DOHH2 (cell line): ENCODE measurements around the gene KNG1.
"Not testable (repeated sequence)": the region's sequence is repeated elsewhere in the genome, so short reads cannot be mapped to it uniquely, and the experiment has no call there.

ENCODE experiments used
- H3F3A ChIP-seq: fragments of 200-600 bp; sonication (generic), shearing (Covaris generic); 2 replicates; pipeline ENCODE4 v1.6.0; 2016; ENCODE audit warnings: antibody characterized with exemption, mild to moderate bottlenecking; ENCODE audit not compliant: control insufficient read depth, insufficient read depth
- H3K27ac ChIP-seq: fragments of 200-600 bp; sonication (generic); 2 replicates; pipeline ENCODE4 v1.5.1; 2014; ENCODE audit warnings: low read depth, mild to moderate bottlenecking, low read length, moderate library complexity
- H3K27me3 ChIP-seq: fragments of 200-600 bp; sonication (generic); 2 replicates; pipeline ENCODE4 v1.6.1; 2014; ENCODE audit warnings: mild to moderate bottlenecking, low read length, mixed read lengths; ENCODE audit not compliant: control insufficient read depth
- H3K36me3 ChIP-seq: fragments of 200-600 bp; sonication (generic); 2 replicates; pipeline ENCODE4 v1.6.1; 2014; ENCODE audit warnings: mild to moderate bottlenecking, low read length, moderate library complexity, mixed read lengths; ENCODE audit not compliant: control insufficient read depth
- H3K4me1 ChIP-seq: fragments of 200-600 bp; sonication (generic); 2 replicates; pipeline ENCODE4 v1.6.1; 2014; ENCODE audit warnings: mild to moderate bottlenecking, low read length, mixed read lengths; ENCODE audit not compliant: control insufficient read depth
- H3K4me2 ChIP-seq: fragments of 200-600 bp; sonication (generic); 2 replicates; pipeline ENCODE4 v1.6.0; 2014; ENCODE audit warnings: mild to moderate bottlenecking, low read length, moderate library complexity
- H3K4me3 ChIP-seq: fragments of 200-600 bp; sonication (generic); 2 replicates; pipeline ENCODE4 v1.5.1; 2014; ENCODE audit warnings: mild to moderate bottlenecking, low read length, mixed read lengths
- H3K79me2 ChIP-seq: fragments of 200-600 bp; sonication (generic); 2 replicates; pipeline ENCODE4 v1.6.1; 2014; ENCODE audit warnings: mild to moderate bottlenecking, low read length, mixed read lengths; ENCODE audit not compliant: control insufficient read depth
- H3K9me2 ChIP-seq: fragments of 200-600 bp; sonication (generic); replicated peaks from 2 replicates; pipeline ENCODE4 v1.6.1; 2014; ENCODE audit warnings: mild to moderate bottlenecking, low read length, mixed read lengths; ENCODE audit not compliant: control insufficient read depth
- H3K9me3 ChIP-seq: fragments of 200-600 bp; sonication (generic); 2 replicates; pipeline ENCODE4 v1.6.1; 2014; ENCODE audit warnings: antibody characterized with exemption, low read length, mixed read lengths; ENCODE audit not compliant: control insufficient read depth, insufficient read depth
- H4K20me1 ChIP-seq: fragments of 200-600 bp; sonication (generic); 2 replicates; pipeline ENCODE4 v1.6.0; 2014; ENCODE audit warnings: low read depth, mild to moderate bottlenecking, antibody characterized with exemption, low read length, moderate library complexity; ENCODE audit not compliant: control insufficient read depth, insufficient read depth
- EZH2phosphoT487 ChIP-seq: fragments of 200-600 bp; sonication (generic); IDR thresholded peaks from 2 replicates; pipeline ENCODE4 v1.6.1; 2017; ENCODE audit warnings: borderline replicate concordance, mild to moderate bottlenecking, antibody characterized with exemption, low read length, moderate library complexity, mixed read lengths
- TF ChIP-seq, protein P1 (sequence below): fragments of 200-600 bp; sonication (generic); IDR thresholded peaks from one replicate; pipeline ENCODE4 v1.5.1; 2014; ENCODE audit warnings: antibody characterized with exemption, mild to moderate bottlenecking, low read depth, low read length; ENCODE audit not compliant: poor library complexity, severe bottlenecking

KNG1 gene

GRCh38 chr3:186700267-186700666 is 16.9 kb upstream of the KNG1 start:
- H3K27ac ChIP-seq, result no peak overlapping the region
- H3K4me2 ChIP-seq, result no peak overlapping the region
- no peaks in the 10 kb centered on the region for H3K4me1 ChIP-seq
- H3K9me2 ChIP-seq, result no peaks in the 10 kb centered on the region
- H3K4me3 ChIP-seq, result no peak overlapping the region
- H3K27me3 ChIP-seq, result peaks cover 2% of the 10 kb centered on the region; the same call in 1 of the 2 replicates
- no peaks in the 10 kb centered on the region for H3F3A ChIP-seq
- H3K36me3 ChIP-seq, result no peaks in the 10 kb centered on the region
- no peaks in the 10 kb centered on the region for H4K20me1 ChIP-seq
- TF ChIP-seq, protein P1, sequence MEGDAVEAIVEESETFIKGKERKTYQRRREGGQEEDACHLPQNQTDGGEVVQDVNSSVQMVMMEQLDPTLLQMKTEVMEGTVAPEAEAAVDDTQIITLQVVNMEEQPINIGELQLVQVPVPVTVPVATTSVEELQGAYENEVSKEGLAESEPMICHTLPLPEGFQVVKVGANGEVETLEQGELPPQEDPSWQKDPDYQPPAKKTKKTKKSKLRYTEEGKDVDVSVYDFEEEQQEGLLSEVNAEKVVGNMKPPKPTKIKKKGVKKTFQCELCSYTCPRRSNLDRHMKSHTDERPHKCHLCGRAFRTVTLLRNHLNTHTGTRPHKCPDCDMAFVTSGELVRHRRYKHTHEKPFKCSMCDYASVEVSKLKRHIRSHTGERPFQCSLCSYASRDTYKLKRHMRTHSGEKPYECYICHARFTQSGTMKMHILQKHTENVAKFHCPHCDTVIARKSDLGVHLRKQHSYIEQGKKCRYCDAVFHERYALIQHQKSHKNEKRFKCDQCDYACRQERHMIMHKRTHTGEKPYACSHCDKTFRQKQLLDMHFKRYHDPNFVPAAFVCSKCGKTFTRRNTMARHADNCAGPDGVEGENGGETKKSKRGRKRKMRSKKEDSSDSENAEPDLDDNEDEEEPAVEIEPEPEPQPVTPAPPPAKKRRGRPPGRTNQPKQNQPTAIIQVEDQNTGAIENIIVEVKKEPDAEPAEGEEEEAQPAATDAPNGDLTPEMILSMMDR, result no peak
- no peak for TF ChIP-seq EZH2phosphoT487
- no peaks in the 10 kb centered on the region for H3K79me2 ChIP-seq
- H3K9me3 ChIP-seq, result no peaks in the 10 kb centered on the region

- H3F3A ChIP-seq, H3K79me2 ChIP-seq, H3K4me1 ChIP-seq, H3K9me2 ChIP-seq, H3K4me2 ChIP-seq, H3K36me3 ChIP-seq, H4K20me1 ChIP-seq, H3K27ac ChIP-seq, H3K4me3 ChIP-seq, H3K9me3 ChIP-seq: not testable (repeated sequence)
- H3K27me3 ChIP-seq, result peaks cover 12% of the 10 kb centered on the region
Measured at GRCh38 chr3:186702451-186702850, 14.7 kb upstream of the KNG1 start.

DNA sequence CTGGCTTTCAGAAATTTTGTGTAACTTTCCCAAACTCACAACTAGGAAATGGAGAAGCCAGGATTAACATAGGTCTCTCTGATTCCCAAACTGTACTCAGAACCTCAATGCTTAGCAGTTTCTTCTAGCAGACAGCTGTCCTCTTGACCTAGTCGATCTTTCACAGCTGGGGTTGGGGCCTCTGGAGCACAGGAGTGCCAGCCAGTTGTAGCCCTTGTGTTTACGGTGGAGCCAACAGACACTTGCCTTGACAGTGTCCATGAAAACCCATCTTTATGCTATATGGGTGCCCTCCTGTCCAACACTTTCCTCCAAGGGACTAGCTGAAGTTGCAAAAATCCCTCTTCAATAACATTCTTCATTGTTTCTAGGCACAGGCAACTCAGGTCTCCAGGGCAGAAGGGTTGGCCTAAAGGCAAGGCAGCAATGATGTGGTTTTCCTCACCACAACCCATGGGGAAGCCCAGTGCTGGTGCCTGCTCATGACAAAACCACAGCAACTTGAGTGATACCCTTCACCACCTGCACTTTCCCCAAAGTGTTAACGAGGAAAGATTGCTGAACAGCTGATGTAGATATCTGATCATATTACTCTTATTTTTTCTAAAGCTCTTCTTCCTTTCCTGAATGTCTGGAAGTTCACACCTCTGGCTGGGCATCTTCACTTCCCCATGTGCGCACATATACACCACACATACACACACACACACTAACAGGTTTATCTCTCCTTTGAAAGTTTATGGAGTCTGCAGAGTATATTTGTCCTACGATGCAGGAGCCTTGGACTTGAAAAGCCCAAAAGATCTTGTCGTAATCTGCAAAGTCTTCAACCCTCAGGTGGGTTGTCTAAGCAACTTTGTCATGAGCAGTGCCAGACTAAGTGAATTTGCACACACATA is 11.0 kb upstream of the KNG1 start:
- Histone ChIP-seq H3K4me2 (no peak overlapping the region), H3K27me3 (peaks cover 21% of the 10 kb centered on the region), H3K9me2 (no peaks in the 10 kb centered on the region), H3K9me3 (no peaks in the 10 kb centered on the region), H3K27ac (no peak overlapping the region), H3K4me1 (no peaks in the 10 kb centered on the region), H4K20me1 (no peaks in the 10 kb centered on the region), H3K36me3 (no peaks in the 10 kb centered on the region), H3K79me2 (no peaks in the 10 kb centered on the region), H3K4me3 (no peak overlapping the region), H3F3A (no peaks in the 10 kb centered on the region)
- no peak for TF ChIP-seq EZH2phosphoT487
- TF ChIP-seq, protein P1, result no peak

DNA sequence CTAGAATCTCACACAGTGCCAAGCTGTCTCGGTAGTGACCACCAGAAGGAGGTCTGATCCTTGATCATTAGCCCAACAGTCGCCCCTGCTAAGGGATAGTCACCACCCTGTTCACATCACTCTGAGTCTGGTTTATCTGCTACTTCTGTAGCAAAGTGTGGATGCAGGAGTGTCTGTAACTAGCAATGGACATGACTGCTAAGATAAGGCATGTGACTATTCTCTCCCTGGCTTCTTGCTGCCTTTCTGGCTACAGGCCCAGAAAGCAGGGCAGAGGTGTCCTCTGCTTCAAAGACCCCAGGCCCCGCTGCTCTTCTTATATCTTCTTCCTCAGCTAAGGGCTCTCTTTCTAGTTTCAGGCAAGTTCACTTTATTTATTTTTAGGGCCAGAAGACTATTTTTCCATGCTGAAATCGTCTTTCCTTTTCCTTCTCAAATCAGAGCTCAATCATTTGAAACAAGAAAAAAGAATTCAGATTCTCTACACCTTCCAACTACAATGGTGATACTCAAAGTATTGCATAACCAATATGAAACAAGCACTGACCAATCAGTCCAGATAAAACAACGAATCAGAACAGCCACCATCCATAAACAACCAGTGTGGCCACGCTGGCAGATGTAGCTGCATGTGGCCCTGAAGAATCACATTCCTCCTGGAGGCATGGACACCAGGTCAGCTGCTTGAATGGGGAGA is 8.0 kb upstream of the KNG1 start:
- no peak overlapping the region for H3K4me2 ChIP-seq
- no peaks in the 10 kb centered on the region for H3F3A ChIP-seq
- H3K36me3 ChIP-seq, result no peaks in the 10 kb centered on the region
- no peaks in the 10 kb centered on the region for H3K9me3 ChIP-seq
- H3K9me2 ChIP-seq, result no peaks in the 10 kb centered on the region
- H4K20me1 ChIP-seq, result no peaks in the 10 kb centered on the region
- H3K27ac ChIP-seq, result no peak overlapping the region
- no peaks in the 10 kb centered on the region for H3K4me1 ChIP-seq
- H3K27me3 ChIP-seq, result peaks cover 19% of the 10 kb centered on the region
- H3K4me3 ChIP-seq, result no peak overlapping the region
- no peaks in the 10 kb centered on the region for H3K79me2 ChIP-seq
- TF ChIP-seq EZH2phosphoT487, result no peak
- TF ChIP-seq, protein P1, result no peak

GRCh38 chr3:186710694-186711093 is 6.5 kb upstream of the KNG1 start:
- not testable (repeated sequence) for H3K9me3 ChIP-seq, H3K4me3 ChIP-seq, H3K4me1 ChIP-seq, H3K79me2 ChIP-seq, H4K20me1 ChIP-seq, H3K4me2 ChIP-seq, H3K36me3 ChIP-seq, H3F3A ChIP-seq, H3K27ac ChIP-seq, H3K9me2 ChIP-seq
- H3K27me3 ChIP-seq, result peaks cover 19% of the 10 kb centered on the region
